ENCODE measurements around the gene BSN.
"Not testable (repeated sequence)": the region's sequence is repeated elsewhere in the genome, so short reads cannot be mapped to it uniquely, and the experiment has no call there.

The BSN gene

DNA sequence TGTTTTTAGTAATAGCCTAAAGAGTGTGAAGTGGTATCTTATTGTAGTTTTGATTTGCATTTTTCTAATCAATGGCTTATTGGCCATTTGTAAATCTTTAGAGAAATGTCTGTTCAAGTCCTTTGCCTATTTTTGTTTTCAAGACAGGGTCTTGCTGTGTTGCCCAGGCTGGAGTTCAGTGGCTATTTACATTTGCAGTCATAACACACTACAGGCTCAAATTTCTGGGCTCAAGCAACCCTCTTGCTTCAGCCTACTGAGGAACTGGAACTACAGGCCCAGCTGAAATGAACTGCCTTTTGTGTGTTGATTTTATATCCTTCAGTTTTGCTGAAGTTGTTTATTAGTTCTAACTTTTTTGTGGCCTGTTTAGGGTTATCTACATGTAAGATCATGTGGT, 27.9 kb downstream of the BSN start:
- TF ChIP-seq, protein P1, sequence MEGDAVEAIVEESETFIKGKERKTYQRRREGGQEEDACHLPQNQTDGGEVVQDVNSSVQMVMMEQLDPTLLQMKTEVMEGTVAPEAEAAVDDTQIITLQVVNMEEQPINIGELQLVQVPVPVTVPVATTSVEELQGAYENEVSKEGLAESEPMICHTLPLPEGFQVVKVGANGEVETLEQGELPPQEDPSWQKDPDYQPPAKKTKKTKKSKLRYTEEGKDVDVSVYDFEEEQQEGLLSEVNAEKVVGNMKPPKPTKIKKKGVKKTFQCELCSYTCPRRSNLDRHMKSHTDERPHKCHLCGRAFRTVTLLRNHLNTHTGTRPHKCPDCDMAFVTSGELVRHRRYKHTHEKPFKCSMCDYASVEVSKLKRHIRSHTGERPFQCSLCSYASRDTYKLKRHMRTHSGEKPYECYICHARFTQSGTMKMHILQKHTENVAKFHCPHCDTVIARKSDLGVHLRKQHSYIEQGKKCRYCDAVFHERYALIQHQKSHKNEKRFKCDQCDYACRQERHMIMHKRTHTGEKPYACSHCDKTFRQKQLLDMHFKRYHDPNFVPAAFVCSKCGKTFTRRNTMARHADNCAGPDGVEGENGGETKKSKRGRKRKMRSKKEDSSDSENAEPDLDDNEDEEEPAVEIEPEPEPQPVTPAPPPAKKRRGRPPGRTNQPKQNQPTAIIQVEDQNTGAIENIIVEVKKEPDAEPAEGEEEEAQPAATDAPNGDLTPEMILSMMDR (IDR thresholded peaks at IDR 0.05; ENCODE audit: insufficient read depth, missing control alignments): no peak
- DNase-seq (ENCODE audit: insufficient read length, low spot score) (no peak), FAIRE-seq (no peak)

DNA sequence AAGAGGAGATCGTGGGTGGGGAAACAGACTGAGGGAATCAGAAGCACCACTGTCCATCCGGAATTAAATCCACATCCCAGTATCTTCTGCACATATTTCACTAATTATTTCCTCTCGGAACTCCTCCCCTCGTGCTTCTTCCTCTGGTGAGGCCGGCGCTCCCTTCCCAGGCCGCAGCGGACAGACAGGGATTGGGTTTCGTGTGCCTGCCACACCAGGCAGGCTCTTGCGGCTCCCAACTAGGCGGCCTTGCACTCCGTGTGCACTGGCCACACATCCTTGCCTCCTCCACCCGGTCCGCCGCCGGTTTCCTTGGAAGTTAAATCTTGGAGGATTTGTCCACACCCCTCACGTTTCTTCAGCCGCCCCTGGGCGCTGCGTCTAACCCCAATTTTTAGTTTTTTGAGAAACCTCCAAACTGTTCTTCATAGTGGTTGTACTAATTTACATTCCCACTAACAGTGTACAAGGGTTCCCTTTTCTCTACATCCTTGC, 31.0 kb downstream of the BSN start:
- FAIRE-seq; DNase-seq (ENCODE audit: insufficient read length, low spot score): not testable (repeated sequence)

DNA sequence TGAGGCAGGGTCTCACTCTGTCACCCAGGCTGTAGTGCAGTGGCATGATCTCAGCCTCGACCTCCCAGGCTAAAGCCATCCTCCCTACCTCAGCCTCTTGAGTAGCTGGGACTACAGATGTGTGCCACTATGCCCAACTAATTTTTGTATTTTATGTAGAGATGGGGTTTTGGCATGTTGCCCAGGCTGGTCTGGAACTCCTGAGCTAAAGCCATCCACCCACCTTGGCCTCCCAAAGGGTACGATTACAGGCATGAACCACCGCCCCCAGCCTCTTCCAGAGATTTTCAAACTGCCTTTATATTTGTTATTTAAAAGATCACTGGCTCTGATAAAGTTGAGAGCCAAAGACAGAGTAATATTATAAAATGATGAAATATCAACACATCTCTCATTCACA, 37.3 kb downstream of the BSN start:
- FAIRE-seq (no peak), DNase-seq (ENCODE audit: insufficient read length, low spot score) (no peak)
- TF ChIP-seq, protein P1 (IDR thresholded peaks at IDR 0.05; ENCODE audit: insufficient read depth, missing control alignments): no peak

DNA sequence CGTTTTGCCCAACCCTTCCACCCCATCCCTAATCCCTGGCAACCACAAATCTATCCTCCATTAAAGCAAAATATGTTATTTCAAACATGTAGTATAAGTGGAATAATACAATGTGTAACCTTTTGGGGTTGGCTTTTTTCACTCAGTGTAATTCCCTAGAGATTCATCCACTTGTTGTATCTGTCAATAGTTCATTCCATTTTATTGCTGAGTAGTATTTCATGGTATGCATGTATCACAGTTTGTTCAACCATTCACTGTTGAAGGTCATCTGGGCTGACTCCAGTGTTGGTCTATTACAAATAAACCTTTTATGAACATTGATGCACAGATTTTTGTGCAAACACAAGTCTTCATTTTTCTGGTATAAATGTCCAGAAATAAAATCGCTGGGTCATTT, 38.8 kb downstream of the BSN start:
- FAIRE-seq (no peak), DNase-seq (ENCODE audit: insufficient read length, low spot score) (no peak)
- TF ChIP-seq, protein P1 (IDR thresholded peaks at IDR 0.05; ENCODE audit: insufficient read depth, missing control alignments): no peak

DNA sequence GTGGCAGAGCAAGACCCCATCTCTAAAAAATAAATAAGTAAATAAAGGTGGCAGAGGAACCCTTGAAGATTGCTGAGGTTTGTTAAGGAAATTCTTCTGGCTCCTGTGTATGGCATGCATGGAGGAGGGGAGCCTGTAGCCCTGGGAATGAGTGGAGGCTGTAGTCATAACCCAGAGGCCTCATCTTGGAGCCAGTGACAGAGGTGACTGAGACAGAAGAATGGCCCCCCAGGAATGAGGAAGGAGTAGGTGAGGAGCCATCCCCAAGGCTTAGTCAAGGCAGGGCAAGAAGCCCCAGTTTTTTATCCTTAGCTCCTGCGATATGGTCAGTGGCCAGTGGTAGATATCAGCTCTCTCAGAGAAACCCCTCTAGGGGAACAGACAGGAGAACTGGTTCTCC, 46.5 kb downstream of the BSN start:
- TF ChIP-seq, protein P1 (IDR thresholded peaks at IDR 0.05; ENCODE audit: insufficient read depth, missing control alignments): no peak
- FAIRE-seq: no peak

DNA sequence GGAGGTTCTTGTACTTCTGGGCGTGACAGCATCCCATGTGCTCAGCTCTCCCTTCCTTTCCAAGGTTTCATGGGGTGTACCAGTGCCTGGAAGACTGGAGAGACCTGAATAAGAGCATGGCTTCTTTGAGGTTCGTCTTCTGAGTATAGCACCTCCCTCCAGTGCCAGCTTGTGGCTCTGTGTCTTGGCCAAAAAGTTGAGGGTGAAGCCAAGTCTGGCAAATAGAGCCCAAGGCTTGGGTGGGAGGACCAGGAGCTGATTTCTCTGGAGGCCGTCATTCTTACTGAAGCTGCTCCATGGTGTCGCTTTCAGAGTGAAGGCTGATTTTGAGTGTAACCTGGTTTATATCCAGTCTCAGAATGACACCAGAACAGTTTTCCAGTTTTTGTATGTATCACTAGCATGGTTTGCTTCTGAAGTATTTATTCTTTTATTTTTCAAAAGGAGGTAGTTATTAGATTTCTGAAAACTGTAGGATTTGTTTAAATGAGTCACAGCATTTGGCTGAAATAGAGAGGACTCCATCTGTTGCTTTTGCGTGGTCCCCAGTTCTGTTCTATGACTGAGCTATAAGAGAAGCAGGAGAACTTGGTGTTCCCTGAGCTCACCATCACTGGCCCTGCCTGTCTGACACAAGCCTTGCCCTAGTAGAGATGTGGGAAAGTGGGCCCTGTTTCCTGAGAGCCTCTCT, 47.2 kb downstream of the BSN start:
- DNase-seq (ENCODE audit: insufficient read length, low spot score) (no peak), FAIRE-seq (no peak)
- TF ChIP-seq, protein P1 (IDR thresholded peaks at IDR 0.05; ENCODE audit: insufficient read depth, missing control alignments): no peak

More for the DNA sequence above, 46.5 kb downstream of the BSN start:
- no peak for DNase-seq (ENCODE audit: insufficient read length, low spot score)

DNA sequence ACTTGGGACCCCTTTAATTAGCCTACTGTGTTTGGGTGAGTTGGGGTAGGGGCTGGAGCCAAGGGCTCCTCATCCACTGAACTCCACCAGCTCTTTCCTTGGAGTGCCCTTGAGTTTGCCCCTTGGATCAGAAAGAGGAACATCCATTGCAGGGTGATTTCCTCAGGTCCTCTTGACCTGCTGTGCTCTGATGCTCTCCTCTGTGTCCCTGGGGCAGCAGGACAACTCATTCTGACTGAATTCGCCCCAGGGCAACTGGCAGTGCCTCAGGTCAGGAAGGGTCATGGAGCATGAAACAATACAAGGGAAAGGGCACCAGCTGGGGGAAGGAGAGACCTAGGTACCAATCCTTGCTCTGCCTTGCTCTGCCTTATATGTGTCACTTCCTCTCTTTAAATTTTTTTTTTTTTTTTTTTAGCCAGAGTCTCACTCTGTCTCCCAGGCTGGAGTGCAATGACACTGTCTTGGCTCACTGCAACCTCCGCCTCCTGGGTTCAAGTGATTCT, 47.8 kb downstream of the BSN start:
- TF ChIP-seq, protein P1 (IDR thresholded peaks at IDR 0.05; ENCODE audit: insufficient read depth, missing control alignments): no peak
- no peak for DNase-seq (ENCODE audit: insufficient read length, low spot score)
- FAIRE-seq: no peak

All from D721Med (cell line).